ENCODE data around the gene CALML6. TPM values are rescaled to one million over a fixed set of nuclear protein-coding genes. Genes with fewer than 3 reads are reported as not detected.
A peak's percentile ranks its signal among the peaks of the same experiment; 100 is the strongest.

CALML6 gene
- total RNA-seq, 2 experiments from 2014 or later: 0.41 to 0.86 TPM

GRCh38 chr1:1906185-1907097, 8.6 kb upstream of the CALML6 start:
- CTCF ChIA-PET: interaction anchor here (0.6 to 4.1 kb wide), 20 partner anchors 8 to 142 kb away, joined by 3 to 19 read pairs (median 4); no protein-coding TSS in a partner anchor
- H3K36me3 Mint-ChIP-seq (ENCODE audit: low read depth): no peaks in the 10 kb centered on the region
- H3K27ac Mint-ChIP-seq: peak overlapping the region; percentile 11
- peak overlapping the region; percentile 5 for H3K4me3 Mint-ChIP-seq
- H3K4me1 Mint-ChIP-seq (ENCODE audit: low read depth): peaks cover 16% of the 10 kb centered on the region
- peak; percentile 81 for DNase-seq
- no peaks in the 10 kb centered on the region for H3K27me3 Mint-ChIP-seq (ENCODE audit: low read depth)
- no peaks in the 10 kb centered on the region for H3K9me3 Mint-ChIP-seq
- intact Hi-C loops (cut with micrococcal nuclease): loop anchor here (5.0 kb wide), 2 partner anchors 184 to 329 kb away; partner anchors contain the start of gene CDK11A

- intact Hi-C loops (cut with micrococcal nuclease): loop anchor here (5.0 kb wide), 2 partner anchors 185 to 330 kb away; partner anchors contain the start of gene CDK11A
- H3K9me3 Mint-ChIP-seq: no peaks in the 10 kb centered on the region
- CTCF ChIA-PET: interaction anchor here (0.7 to 4.1 kb wide), 2 partner anchors 9 to 103 kb away, joined by 3 to 19 read pairs; no protein-coding TSS in a partner anchor
- peak; percentile 35 for DNase-seq
- no peaks in the 10 kb centered on the region for H3K27me3 Mint-ChIP-seq (ENCODE audit: low read depth)
- peak overlapping the region; percentile 73 for H3K4me3 Mint-ChIP-seq
- H3K27ac Mint-ChIP-seq: no peak overlapping the region
- H3K4me1 Mint-ChIP-seq (ENCODE audit: low read depth): peaks cover 16% of the 10 kb centered on the region
- H3K36me3 Mint-ChIP-seq (ENCODE audit: low read depth): no peaks in the 10 kb centered on the region
Observed at GRCh38 chr1:1907098-1907736, 7.8 kb upstream of the CALML6 start.

GRCh38 chr1:1908506-1908791, 6.6 kb upstream of the CALML6 start:
- H3K4me3 Mint-ChIP-seq: peak overlapping the region; percentile 73
- DNase-seq: peak; percentile 39
- H3K4me1 Mint-ChIP-seq (ENCODE audit: low read depth): peaks cover 16% of the 10 kb centered on the region
- no peaks in the 10 kb centered on the region for H3K9me3 Mint-ChIP-seq
- intact Hi-C loops (cut with micrococcal nuclease): loop anchor here (5.0 kb wide), 2 partner anchors 186 to 331 kb away; partner anchors contain the start of gene CDK11A
- H3K27ac Mint-ChIP-seq: no peak overlapping the region
- CTCF ChIA-PET: interaction anchor here (0.8 to 4.1 kb wide), 7 partner anchors 8 to 129 kb away, joined by 3 to 19 read pairs (median 5); no protein-coding TSS in a partner anchor
- no peaks in the 10 kb centered on the region for H3K27me3 Mint-ChIP-seq (ENCODE audit: low read depth)
- no peaks in the 10 kb centered on the region for H3K36me3 Mint-ChIP-seq (ENCODE audit: low read depth)

- intact Hi-C loops (cut with micrococcal nuclease): no loop called here
- H3K27ac Mint-ChIP-seq: peak overlapping the region; percentile 31
- peak overlapping the region; percentile 78 for H3K4me3 Mint-ChIP-seq
- no peaks in the 10 kb centered on the region for H3K9me3 Mint-ChIP-seq
- CTCF ChIA-PET: no interaction called here
- no peak for DNase-seq
- peaks cover 16% of the 10 kb centered on the region for H3K4me1 Mint-ChIP-seq (ENCODE audit: low read depth)
- H3K36me3 Mint-ChIP-seq (ENCODE audit: low read depth): no peaks in the 10 kb centered on the region
- no peaks in the 10 kb centered on the region for H3K27me3 Mint-ChIP-seq (ENCODE audit: low read depth)
Observed at GRCh38 chr1:1910033-1910465, 5.0 kb upstream of the CALML6 start.

- Mint-ChIP-seq H3K27ac (no peak overlapping the region), H3K9me3 (no peaks in the 10 kb centered on the region), H3K27me3 (ENCODE audit: low read depth) (no peaks in the 10 kb centered on the region), H3K4me3 (peak overlapping the region; percentile 78), H3K36me3 (ENCODE audit: low read depth) (no peaks in the 10 kb centered on the region), H3K4me1 (ENCODE audit: low read depth) (peaks cover 16% of the 10 kb centered on the region)
- CTCF ChIA-PET: no interaction called here
- intact Hi-C loops (cut with micrococcal nuclease): no loop called here
- DNase-seq: peak; percentile 4
Observed at GRCh38 chr1:1910651-1911331, 4.3 kb upstream of the CALML6 start.

GRCh38 chr1:1911350-1912041, 3.6 kb upstream of the CALML6 start:
- H3K36me3 Mint-ChIP-seq (ENCODE audit: low read depth): no peaks in the 10 kb centered on the region
- intact Hi-C loops (cut with micrococcal nuclease): no loop called here
- CTCF ChIA-PET: no interaction called here
- H3K27me3 Mint-ChIP-seq (ENCODE audit: low read depth): no peaks in the 10 kb centered on the region
- no peaks in the 10 kb centered on the region for H3K9me3 Mint-ChIP-seq
- DNase-seq: peak; percentile 4
- no peak overlapping the region for H3K4me3 Mint-ChIP-seq
- peaks cover 12% of the 10 kb centered on the region for H3K4me1 Mint-ChIP-seq (ENCODE audit: low read depth)
- no peak overlapping the region for H3K27ac Mint-ChIP-seq

GRCh38 chr1:1914101-1914970, 724 bp upstream of the CALML6 start:
- intact Hi-C loops (cut with micrococcal nuclease): no loop called here
- Mint-ChIP-seq H3K4me3 (no peak overlapping the region), H3K36me3 (ENCODE audit: low read depth) (no peaks in the 10 kb centered on the region), H3K4me1 (ENCODE audit: low read depth) (peaks cover 9% of the 10 kb centered on the region), H3K27ac (no peak overlapping the region), H3K27me3 (ENCODE audit: low read depth) (no peaks in the 10 kb centered on the region), H3K9me3 (no peaks in the 10 kb centered on the region)
- CTCF ChIA-PET: interaction anchor here (1.9 kb wide), 1 partner anchor 130 kb away, joined by 4 read pairs; no protein-coding TSS in a partner anchor
- no peak for DNase-seq

GRCh38 chr1:1915911-1916840, 1.1 kb downstream of the CALML6 start:
- Mint-ChIP-seq H3K27ac (no peak overlapping the region), H3K4me1 (ENCODE audit: low read depth) (peaks cover 4% of the 10 kb centered on the region), H3K4me3 (no peak overlapping the region), H3K9me3 (no peaks in the 10 kb centered on the region), H3K27me3 (ENCODE audit: low read depth) (no peaks in the 10 kb centered on the region), H3K36me3 (ENCODE audit: low read depth) (no peaks in the 10 kb centered on the region)
- intact Hi-C loops (cut with micrococcal nuclease): no loop called here
- CTCF ChIA-PET: no interaction called here
- no peak for DNase-seq

GRCh38 chr1:1916851-1917251, 1.8 kb downstream of the CALML6 start:
- H3K9me3 Mint-ChIP-seq: no peaks in the 10 kb centered on the region
- H3K4me1 Mint-ChIP-seq (ENCODE audit: low read depth): peaks cover 4% of the 10 kb centered on the region
- intact Hi-C loops (cut with micrococcal nuclease): no loop called here
- H3K27me3 Mint-ChIP-seq (ENCODE audit: low read depth): no peaks in the 10 kb centered on the region
- no peak overlapping the region for H3K27ac Mint-ChIP-seq
- H3K36me3 Mint-ChIP-seq (ENCODE audit: low read depth): no peaks in the 10 kb centered on the region
- CTCF ChIA-PET: no interaction called here
- no peak overlapping the region for H3K4me3 Mint-ChIP-seq
- no peak for DNase-seq

GRCh38 chr1:1917304-1917976, 2.4 kb downstream of the CALML6 start:
- Mint-ChIP-seq H3K36me3 (ENCODE audit: low read depth) (no peaks in the 10 kb centered on the region), H3K27ac (no peak overlapping the region), H3K27me3 (ENCODE audit: low read depth) (no peaks in the 10 kb centered on the region), H3K9me3 (no peaks in the 10 kb centered on the region), H3K4me1 (ENCODE audit: low read depth) (peaks cover 4% of the 10 kb centered on the region), H3K4me3 (no peak overlapping the region)
- DNase-seq: no peak
- CTCF ChIA-PET: interaction anchor here (1.2 kb wide), 1 partner anchor 12 kb away, joined by 3 read pairs; no protein-coding TSS in a partner anchor
- intact Hi-C loops (cut with micrococcal nuclease): no loop called here
